ENCODE results near the gene JAK2.
"Not testable (repeated sequence)": the region's sequence is repeated elsewhere in the genome, so short reads cannot be mapped to it uniquely, and the experiment has no call there.

Gene JAK2

DNA sequence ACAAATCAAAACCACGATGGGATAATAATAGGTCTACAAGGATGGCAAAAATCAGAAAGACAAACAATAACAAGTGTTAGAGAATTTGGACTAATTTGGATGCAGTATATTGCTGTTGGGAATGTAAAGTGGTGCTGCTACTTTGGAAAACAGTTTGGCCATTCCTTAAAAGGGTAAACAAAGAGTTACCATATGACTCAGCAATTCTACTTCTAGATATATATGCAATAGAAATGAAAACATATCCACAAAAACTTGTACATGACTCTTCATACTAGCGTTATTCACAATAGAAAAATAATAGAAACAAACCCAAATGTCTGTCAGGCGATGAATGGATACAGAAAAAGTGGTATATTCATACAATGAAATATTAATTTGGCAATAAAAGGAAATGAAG, 58.3 kb downstream of the JAK2 start:
- DNase-seq = no peak

DNA sequence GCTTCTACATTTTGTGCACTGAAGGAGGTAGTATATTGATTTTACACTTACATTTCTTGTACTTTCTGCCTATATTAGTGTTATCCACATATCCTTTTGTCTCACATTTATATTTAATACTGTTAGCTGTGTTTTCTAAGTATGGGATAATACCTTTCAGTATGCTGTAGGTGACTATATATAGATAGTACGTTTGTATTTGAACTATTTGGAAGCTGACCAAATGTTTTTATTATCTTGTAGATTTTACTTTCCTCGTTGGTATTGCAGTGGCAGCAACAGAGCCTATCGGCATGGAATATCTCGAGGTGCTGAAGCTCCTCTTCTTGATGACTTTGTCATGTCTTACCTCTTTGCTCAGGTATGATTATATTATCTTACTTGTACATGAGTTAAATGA, 59.1 kb downstream of the JAK2 start:
- no peak for DNase-seq

DNA sequence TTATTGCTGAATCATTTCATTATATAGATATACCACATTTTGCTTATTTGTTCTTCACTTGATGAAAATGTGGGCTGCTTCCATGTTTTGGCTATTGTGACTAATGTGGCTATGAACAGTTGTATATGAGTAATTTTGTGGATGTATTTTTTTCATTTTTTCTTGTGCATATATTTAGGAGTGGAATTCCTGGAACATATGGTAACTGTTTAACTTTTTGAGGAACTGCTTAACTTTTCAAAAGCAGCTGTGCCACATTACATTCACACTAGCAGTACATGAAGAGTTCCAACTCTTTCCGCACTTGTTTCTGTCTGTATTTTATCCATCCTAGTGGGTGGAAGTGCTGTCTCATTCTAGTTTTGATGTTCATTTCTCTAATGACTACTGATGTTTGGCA, 67.8 kb downstream of the JAK2 start:
- no peak for DNase-seq

DNA sequence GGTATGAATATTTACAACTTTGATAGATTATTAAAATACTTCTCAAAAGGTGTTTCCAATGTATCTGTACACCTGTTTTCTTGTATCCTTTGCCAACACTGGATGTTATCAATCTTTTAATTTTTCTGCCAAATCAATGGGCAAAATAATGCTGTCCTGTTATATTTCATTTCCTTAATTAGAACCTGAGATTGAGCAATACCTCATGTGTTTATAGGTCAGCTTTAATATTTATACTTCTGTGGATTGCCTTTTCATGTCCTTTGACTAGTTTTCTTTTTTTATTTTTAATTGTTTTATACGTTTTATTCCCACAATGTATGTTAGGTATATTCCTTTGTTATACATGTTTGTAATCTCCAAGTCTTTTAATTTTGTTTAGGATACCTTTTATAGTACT, 77.6 kb downstream of the JAK2 start:
- no peak for DNase-seq

DNA sequence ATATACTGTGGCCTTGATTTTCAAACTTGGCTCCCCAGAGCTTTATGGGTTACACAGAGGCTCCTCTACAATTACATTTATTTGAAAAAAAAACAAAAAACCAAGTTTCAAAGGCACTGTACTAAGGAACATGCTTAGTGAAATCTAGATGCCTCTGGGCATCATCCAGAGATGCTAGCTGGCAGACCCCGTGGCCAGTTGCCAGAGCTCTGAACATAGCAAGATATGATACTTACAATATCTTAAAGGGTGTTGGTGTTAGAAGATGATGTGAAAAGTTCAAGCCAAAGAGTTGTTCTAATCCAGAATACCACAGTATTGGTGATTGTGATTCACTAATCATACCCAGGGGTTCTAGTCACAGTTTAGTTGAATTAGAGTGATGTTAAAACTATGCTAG, 87.8 kb downstream of the JAK2 start:
- DNase-seq = no peak

DNA sequence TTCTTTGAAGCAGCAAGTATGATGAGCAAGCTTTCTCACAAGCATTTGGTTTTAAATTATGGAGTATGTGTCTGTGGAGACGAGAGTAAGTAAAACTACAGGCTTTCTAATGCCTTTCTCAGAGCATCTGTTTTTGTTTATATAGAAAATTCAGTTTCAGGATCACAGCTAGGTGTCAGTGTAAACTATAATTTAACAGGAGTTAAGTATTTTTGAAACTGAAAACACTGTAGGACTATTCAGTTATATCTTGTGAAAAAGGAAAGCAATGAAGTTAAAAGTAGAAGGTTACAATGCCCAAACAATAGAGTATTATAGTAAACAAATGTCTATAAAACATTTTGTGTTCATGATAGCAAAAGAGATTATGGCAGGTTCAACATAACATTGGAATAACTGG, 88.6 kb downstream of the JAK2 start:
- no peak for DNase-seq

DNA sequence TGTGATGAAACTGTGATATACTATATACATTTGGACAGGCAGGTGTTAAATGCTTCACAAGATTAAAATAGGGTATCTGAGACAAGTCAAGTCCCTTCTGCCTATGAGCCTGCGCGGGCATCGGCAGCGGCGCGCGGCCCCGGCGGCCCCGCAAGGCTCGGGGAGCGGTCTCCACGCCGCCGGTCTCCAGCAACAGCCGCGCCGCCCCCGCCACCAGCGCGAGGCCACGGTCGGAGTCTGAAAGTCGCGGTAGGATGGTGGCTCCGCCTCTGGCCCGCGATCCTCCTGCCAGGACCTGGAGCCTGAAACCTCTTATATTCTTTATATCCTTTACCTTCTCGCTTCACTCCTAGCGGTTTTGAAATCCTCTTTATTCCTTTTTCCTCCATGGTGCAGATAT, 100.9 kb downstream of the JAK2 start:
- DNase-seq = no peak

DNA sequence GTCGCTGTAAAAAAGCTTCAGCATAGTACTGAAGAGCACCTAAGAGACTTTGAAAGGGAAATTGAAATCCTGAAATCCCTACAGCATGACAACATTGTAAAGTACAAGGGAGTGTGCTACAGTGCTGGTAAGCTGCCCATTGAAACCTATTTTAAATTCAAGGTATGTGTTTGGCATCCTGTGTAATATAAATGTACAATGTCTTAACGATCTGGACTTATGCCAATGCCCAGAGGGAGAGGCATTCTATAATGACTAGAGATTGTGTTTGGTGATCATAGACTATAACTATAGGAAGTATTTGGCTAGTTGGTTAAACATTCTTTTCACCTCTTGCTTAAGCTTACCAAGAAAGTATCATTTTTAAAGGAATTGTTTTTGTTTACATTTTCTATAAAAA, 104.7 kb downstream of the JAK2 start:
- DNase-seq = no peak

DNA sequence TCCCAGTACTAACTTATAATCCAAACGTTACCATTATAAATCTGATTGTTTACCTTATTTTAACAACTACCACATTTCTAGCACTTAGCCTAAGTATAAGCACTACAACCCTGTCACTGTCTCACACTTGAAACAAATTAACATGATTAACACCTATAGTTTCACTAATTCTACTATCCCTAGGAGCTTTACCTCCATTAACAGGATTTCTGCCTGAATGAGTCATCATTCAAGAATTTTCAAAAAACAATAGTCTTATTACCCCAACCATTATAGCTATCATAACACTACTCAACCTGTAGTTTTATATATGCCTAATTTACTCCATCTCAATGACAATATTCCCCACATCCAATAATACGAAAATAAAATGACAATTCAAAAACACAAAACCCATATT, 110.7 kb downstream of the JAK2 start:
- no peak for DNase-seq

DNA sequence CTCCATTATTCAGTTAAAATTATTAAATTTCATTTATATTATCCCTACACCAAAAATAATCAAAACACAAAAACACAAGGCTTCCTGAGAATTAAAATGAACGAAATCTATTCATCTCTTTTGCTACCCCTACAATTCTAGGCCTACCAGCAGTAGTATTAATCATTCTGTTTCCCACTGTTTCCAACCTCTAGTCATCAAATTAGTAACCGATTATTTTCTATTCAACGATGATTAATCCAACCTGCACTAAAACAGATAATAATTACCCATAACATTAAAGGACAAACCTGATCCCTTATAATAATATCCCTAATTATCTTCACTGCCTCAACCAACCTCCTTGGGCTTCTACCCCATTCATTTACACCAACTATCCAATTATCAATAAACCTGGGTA, 114.4 kb downstream of the JAK2 start:
- DNase-seq = no peak

DNA sequence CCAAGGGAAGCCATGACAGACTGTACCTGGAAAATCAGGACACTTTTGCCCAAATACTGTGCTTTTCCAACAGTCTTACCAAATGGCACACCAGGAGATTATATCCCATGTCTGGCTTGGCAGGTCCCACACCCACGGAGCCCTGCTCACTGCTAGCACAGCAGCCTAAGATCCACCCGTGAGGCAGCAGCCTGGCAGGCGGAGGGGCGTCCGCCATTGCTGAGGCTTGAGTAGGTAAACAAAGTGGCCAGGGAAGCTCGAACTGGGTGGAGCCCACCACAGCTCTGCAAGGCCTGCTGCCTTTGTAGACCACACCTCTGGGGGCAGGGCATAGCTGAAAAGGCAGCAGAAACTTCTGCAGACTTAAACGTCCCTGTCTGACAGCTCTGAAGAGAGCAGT, 116.1 kb downstream of the JAK2 start:
- DNase-seq = not testable (repeated sequence)

DNA sequence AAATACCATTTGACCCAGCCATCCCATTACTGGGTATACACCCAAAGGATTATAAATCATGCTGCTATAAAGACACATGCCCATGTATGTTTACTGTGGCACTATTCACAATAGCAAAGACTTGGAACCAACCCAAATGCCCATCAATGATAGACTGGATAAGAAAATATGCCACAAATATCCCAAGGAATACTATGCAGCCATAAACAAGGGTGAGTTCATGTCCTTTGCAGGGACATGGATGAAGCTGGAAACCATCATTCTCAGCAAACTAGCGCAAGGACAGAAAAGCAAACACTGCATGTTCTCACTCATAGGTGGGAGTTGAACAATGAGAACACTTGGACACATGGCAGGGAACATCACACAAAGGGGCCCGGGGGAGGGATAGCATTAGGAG, 121.4 kb downstream of the JAK2 start:
- not testable (repeated sequence) for DNase-seq

DNA sequence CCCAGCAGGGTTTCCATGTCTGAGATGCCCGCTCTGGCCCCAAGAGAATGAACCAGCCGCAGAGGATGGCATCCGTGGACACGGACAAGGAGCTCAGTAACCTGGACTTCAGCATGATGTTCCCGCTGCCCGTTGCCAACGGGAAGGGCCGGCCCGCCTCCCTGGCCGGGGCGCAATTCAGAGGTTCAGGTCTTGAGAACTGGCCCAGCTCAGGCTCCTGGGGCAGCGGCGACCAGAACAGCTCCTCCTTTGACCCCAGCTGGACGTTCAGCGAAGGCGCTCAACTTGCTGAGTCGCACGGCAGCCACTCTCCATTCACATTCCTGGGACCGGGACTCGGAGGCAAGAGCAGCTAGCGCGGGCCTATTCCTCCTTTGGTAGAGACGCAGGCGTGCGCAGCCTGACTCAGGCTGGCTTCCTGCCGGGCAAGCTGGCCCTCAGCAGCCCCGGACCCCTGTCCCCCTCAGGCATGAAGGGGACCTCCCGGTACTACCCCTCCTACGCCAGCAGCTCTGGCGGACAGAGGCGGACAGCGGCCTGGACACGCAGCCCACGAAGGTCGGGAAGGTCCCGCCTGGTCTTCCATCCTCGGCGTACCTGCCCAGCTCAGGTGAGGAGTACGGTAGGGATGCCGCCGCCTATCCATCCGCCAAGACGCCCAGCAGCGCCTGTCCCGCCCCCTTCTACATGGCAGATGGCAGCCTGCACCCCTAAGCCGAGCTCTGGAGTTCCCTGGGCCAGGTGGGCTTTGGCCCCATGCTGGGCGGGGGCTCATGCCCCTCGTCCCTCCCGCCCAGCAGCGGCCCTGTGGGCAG, 126.0 kb downstream of the JAK2 start:
- DNase-seq = no peak

DNA sequence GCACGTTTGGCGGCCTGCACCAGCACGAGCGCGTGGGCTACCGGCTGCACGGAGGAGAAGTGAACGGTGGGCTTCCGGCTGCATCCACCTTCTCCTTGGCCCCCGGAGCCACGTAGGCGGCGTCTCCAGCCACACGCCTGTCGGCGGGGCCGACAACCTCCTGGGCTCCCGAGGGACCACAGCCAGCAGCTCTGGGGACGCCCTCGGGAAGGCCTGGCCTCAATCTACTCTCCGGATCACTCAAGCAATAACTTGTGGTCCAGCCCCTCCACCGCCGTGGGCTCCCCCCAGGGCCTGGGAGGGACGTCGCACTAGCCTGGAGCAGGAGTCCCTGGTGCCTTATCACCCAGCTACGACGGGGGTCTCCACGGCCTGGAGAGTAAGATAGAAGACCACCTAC, 126.6 kb downstream of the JAK2 start:
- no peak for DNase-seq

DNA sequence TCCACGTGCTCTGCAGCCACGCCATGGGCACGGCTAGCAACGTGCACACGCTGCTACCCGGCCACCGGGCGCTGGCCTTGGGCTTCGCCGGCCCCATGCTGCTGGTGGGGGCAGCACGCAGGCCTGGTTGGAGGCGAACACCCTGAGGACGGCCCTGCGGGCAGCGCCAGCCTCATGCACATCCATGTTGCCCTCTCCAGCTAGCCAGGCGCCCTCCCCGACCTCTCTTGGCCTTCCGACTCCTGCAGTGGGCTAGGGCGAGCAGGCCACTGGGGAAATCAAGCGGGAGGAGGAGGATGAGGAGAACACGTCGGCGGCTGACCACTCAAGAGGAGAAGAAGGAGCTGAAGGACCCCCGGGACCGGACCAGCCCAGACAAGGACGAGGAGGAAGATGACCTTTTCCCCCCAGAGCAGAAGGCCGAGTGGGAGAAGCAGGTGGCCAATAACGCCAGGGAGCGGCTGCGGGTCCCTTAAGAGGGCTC, 127.1 kb downstream of the JAK2 start:
- DNase-seq = no peak

DNA sequence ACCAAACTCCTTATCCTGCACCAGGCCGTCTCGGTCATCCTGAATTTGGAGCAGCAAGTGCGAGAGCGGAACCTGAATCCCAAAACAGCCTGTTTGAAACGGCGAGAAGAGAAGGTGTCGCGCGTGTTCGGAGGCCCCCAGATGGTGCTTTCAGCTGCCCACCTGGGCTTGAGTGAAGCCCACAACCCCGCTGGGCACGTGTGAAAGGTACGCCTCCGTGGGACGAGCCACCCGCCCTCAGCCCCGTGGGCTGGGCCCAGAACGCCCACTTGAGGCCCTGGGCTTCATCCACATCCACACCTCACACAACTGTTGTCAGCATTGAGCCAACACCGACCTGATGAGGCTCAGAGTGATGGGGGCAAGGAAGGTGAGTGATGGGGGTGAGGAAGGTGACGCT, 127.6 kb downstream of the JAK2 start:
- DNase-seq = no peak

DNA sequence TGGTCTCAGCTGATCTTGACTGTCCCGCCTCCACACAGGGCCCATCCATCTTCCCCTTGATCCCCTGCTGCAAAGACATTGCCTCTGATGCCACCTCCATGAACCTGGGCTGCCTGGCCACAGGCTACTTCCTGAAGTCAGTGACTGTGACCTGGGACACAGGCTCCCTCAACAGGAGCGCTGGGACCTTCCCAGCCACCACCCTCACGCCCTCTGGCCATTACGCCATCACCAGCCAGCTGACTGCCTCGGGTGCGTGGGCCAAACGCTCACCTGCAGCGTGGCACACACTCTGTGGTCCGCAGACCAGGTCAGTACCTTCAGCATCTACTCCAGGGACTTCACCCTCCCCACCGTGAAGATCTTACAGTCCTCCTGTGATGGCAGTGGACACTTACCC, 128.5 kb downstream of the JAK2 start:
- no peak for DNase-seq

DNA sequence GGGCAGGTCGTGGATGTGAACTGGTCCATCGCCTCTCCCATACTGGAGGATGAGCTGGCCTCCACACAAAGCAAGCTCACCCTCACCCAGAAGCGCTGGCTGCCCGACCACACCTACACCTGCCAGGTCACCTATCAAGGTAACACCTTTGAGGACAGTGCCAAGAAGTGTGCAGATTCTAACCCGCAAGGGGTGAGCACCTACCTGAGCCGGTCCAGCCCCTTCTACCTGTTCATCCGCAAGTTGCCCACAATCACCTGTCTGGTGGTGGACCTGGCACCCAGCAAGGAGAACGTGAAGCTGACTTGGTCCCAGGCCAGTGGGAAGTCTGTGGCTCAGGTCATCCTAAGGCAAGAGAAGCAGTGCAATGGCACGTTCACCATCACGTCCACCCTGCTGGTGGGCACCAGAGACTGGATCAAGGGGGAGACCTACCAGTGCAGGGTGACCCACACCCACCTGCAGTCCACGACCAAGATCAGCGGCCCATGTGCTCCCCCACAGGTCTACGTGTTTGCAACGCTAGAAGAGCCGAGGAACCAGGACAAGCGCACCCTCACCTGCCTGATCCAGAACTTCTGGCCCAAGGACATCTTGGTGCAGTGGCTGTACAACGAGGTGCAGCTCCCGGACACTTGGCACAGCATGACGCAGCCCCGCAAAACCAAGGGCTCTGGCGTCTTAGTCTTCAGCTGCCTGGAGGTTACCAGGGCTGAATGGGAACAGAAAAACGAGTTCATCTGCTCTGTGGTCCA, 129.1 kb downstream of the JAK2 start:
- DNase-seq = no peak

DNA sequence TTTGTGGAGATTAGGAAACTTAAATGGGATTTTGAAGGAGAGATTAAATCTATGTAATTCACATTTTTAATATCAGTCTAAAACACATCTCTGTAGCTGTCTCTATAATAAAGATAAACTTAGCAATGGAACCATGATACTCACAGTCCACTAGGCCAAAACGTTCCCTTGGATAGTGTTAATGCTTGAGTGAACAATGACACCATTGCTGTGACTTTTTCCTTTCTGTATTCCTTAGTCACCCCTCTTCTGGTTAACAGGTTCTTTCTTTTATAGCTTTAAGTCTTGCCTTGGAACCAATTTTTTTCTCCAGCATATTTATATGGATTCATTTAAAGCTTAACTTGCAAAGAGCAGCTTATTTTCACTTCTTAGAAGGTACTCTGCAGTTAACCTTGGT, 137.0 kb downstream of the JAK2 start:
- DNase-seq = no peak

DNA sequence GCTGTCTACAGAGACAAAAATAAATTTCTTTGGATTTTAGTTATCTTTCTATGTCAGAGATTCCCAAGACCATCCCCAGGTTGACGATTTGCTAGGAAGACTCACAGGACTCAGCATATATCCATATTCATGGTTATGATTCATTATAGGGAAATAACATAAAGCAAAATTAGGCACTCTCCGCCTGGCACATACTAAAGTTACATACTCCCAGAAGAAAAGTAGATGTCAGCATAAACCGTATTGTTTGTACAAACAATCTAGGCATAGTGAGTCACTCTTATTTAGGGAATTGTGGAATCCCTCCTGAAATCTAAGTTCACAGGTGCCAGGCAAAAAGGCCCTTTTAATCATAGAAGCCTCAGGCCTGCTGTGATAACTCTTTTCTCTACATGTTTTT, 137.4 kb downstream of the JAK2 start:
- no peak for DNase-seq

DNA sequence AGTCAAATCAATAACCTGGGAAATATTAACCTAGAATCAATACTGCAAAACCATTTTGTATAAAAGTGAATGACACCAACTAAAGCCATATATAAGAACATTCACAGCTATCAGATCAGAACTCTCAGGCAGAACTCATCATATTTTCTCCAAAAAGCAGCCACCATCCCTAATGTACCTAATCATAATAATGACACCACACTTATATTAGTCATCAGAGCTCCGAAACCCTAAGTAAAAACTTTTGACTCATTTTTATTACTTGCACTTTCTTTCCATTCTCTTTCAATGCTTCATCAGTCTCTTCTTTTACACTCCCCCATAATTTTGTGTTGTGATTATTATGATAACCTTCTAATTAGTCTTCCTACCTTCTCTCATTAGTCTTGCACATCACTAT, 155.1 kb downstream of the JAK2 start:
- DNase-seq = no peak

DNA sequence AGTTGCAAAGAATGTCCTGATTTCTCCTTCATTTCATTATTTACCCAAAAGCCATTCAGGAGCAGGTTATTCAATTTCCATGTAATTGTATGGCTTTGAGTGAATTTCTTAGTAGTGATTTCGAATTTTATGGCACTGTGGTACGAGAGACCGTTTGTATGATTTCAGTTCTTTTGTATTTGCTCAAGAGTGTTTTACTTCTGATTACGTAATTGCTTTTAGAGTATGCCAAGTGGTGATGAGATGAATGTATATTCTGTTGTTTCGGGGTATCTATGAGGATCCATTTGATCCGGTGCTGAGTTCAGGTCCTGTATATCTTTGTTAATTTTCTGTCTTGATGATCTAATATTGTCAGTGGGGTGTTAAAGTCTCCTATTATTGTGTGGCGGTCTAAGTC, 159.1 kb downstream of the JAK2 start:
- no peak for DNase-seq

DNA sequence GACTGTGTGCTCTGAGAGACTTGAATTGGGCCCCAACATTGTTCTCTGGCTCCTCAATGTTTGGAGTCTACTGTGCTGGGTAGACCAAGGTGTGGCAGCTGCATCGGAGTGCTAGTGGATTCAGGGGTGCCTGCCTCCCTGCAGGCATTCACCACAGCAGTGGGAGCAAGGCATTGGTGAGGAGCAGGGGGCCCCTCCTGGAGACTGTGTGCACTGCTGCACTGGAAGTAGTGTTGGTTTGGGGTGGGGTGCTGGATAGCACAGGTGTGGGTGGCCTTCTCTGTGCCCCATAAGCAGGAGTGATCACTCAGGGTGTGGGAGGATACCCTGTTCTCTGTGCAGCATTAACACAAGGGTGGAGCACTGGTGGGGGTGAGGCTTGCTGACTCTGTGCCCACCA, 161.2 kb downstream of the JAK2 start:
- no peak for DNase-seq

All from T-helper 2 cell (primary cell).